Loucy (cell line): Measurements from ENCODE around the gene DUS3L.

Source experiments
- H2AFZ ChIP-seq: fragments of 200-600 bp; sonication (generic); 2 replicates; pipeline ENCODE4 v1.6.0; 2016; ENCODE audit warnings: antibody characterized with exemption, mild to moderate bottlenecking, low read length, moderate library complexity
- H3F3A ChIP-seq: fragments of 200-600 bp; 2 replicates; pipeline ENCODE4 v1.6.0; 2016; ENCODE audit warnings: antibody characterized with exemption, low read depth, mild to moderate bottlenecking
- H3K27me3 ChIP-seq: fragments of 200-600 bp; sonication (generic); 2 replicates; pipeline ENCODE4 v1.6.1; 2014; ENCODE audit warnings: low read length, mild to moderate bottlenecking; ENCODE audit not compliant: insufficient read depth, poor library complexity, severe bottlenecking
- H3K36me3 ChIP-seq: fragments of 200-600 bp; sonication (generic); 2 replicates; pipeline ENCODE4 v1.6.1; 2016; ENCODE audit warnings: low read length; ENCODE audit not compliant: insufficient read depth
- H3K4me1 ChIP-seq: fragments of 200-600 bp; sonication (generic); 2 replicates; pipeline ENCODE4 v1.5.1; 2014; ENCODE audit warnings: low read length, mild to moderate bottlenecking; ENCODE audit not compliant: insufficient read depth, poor library complexity, severe bottlenecking
- H3K4me2 ChIP-seq: fragments of 200-600 bp; sonication (generic); 2 replicates; pipeline ENCODE4 v1.6.0; 2014; ENCODE audit warnings: antibody characterized with exemption, low read length, low read depth, mild to moderate bottlenecking; ENCODE audit not compliant: poor library complexity, severe bottlenecking
- H3K4me3 ChIP-seq: fragments of 200-600 bp; sonication (generic); 2 replicates; pipeline ENCODE4 v1.5.1; 2014; ENCODE audit warnings: low read length, mild to moderate bottlenecking, mixed read lengths; ENCODE audit not compliant: poor library complexity, severe bottlenecking
- H3K79me2 ChIP-seq: fragments of 200-600 bp; sonication (generic); 2 replicates; pipeline ENCODE4 v1.6.1; 2014; ENCODE audit warnings: low read length; ENCODE audit not compliant: insufficient read depth
- H3K9ac ChIP-seq: fragments of 200-600 bp; sonication (generic); 2 replicates; pipeline ENCODE4 v1.6.0; 2014; ENCODE audit warnings: mild to moderate bottlenecking, low read depth, low read length, moderate library complexity; ENCODE audit not compliant: poor library complexity, severe bottlenecking
- H3K9me2 ChIP-seq: fragments of 200-600 bp; sonication (generic); replicated peaks from 2 replicates; pipeline ENCODE4 v1.6.1; 2016; ENCODE audit warnings: low read depth, low read length, mixed read lengths
- H3K9me3 ChIP-seq: fragments of 200-600 bp; sonication (generic); 2 replicates; pipeline ENCODE4 v1.6.1; 2014; ENCODE audit warnings: mild to moderate bottlenecking, antibody characterized with exemption, low read length, low read depth; ENCODE audit not compliant: insufficient read depth
- H4K20me1 ChIP-seq: fragments of 200-600 bp; sonication (generic); 2 replicates; pipeline ENCODE4 v1.6.0; 2014; ENCODE audit warnings: antibody characterized with exemption, low read length, mild to moderate bottlenecking; ENCODE audit not compliant: insufficient read depth, poor library complexity, severe bottlenecking
- EZH2phosphoT487 ChIP-seq: fragments of 200-600 bp; IDR thresholded peaks from 2 replicates; pipeline ENCODE4 v1.6.1; 2018; ENCODE audit warnings: antibody characterized with exemption, mild to moderate bottlenecking, moderate library complexity, borderline replicate concordance
- TF ChIP-seq, protein P1 (sequence below): fragments of 200-600 bp; sonication (generic); conservative IDR thresholded peaks from 2 replicates; pipeline ENCODE4 v1.5.1; 2014; ENCODE audit warnings: mild to moderate bottlenecking, antibody characterized with exemption, low read length

Gene DUS3L

DNA sequence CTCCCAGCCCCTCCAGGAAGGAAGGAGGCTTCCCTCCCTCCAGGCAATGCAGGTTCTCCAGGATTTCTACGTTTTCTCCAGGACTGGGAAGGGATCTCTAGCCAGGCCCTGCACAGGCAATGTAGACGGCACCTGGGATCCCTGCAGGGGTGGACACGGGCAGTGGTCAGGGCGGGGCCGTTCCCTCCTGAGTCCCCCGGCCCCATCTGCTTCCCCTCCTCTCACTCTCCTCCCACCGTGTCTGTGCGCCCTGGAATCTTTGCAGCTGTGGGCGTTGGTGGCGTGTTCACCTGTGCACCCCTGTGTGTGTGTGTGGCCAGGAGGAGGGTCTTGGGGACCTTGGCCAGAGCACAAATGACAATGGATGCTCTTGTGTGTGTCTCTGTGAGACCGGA is 23.9 kb upstream of the DUS3L start:
- H4K20me1 ChIP-seq = no peaks in the 10 kb centered on the region
- no peaks in the 10 kb centered on the region for H3K4me1 ChIP-seq
- H3K36me3 ChIP-seq = no peaks in the 10 kb centered on the region
- H3K79me2 ChIP-seq = no peaks in the 10 kb centered on the region
- H2AFZ ChIP-seq = no peak overlapping the region
- H3K4me3 ChIP-seq = no peak overlapping the region
- H3K9me3 ChIP-seq = no peaks in the 10 kb centered on the region
- H3K4me2 ChIP-seq = no peak overlapping the region
- no peak for TF ChIP-seq EZH2phosphoT487
- TF ChIP-seq, protein P1, sequence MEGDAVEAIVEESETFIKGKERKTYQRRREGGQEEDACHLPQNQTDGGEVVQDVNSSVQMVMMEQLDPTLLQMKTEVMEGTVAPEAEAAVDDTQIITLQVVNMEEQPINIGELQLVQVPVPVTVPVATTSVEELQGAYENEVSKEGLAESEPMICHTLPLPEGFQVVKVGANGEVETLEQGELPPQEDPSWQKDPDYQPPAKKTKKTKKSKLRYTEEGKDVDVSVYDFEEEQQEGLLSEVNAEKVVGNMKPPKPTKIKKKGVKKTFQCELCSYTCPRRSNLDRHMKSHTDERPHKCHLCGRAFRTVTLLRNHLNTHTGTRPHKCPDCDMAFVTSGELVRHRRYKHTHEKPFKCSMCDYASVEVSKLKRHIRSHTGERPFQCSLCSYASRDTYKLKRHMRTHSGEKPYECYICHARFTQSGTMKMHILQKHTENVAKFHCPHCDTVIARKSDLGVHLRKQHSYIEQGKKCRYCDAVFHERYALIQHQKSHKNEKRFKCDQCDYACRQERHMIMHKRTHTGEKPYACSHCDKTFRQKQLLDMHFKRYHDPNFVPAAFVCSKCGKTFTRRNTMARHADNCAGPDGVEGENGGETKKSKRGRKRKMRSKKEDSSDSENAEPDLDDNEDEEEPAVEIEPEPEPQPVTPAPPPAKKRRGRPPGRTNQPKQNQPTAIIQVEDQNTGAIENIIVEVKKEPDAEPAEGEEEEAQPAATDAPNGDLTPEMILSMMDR = no peak
- no peaks in the 10 kb centered on the region for H3K27me3 ChIP-seq
- no peaks in the 10 kb centered on the region for H3K9me2 ChIP-seq
- no peaks in the 10 kb centered on the region for H3F3A ChIP-seq
- H3K9ac ChIP-seq = no peak overlapping the region

DNA sequence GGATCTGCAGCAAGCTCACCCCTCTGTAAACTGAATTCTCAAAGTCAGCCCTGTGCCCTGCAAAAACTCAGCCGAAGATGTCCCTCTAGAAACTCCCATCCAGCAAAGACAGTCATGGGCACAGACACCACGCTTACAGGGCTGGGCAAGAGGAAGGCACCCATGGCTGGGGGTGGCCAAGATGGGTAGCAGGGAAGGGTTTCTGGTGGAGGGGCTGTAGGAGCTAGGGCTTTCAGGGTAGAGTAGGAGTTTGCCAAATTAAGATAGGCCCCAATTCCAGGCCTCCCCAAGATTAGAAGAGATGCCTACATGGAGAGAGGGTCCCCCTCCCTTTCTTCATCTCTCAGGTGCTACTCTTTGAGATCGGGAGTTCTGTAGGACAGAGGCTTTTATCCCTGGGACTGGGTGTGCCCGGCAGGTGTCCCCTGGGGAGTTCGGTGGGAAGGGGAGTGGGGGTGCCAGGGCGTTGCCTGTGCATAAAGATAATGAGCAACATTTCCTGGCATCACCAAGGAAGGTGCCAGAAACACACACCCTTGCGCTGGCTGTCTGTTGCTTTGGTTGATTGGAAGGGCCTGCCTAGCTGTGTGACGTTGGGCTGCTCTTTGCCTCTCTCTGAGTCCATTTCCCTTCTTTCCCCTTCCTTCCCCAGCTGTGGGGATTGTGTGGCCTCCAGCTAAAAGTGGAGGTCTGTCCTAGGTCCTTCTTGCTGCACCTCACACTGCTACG is 23.3 kb upstream of the DUS3L start:
- Histone ChIP-seq H3K9ac (no peak overlapping the region), H4K20me1 (no peaks in the 10 kb centered on the region), H3K4me3 (no peak overlapping the region), H3K36me3 (no peaks in the 10 kb centered on the region), H3F3A (no peaks in the 10 kb centered on the region), H3K4me2 (no peak overlapping the region), H2AFZ (no peak overlapping the region), H3K27me3 (no peaks in the 10 kb centered on the region), H3K9me3 (no peaks in the 10 kb centered on the region), H3K4me1 (no peaks in the 10 kb centered on the region), H3K9me2 (no peaks in the 10 kb centered on the region), H3K79me2 (no peaks in the 10 kb centered on the region)
- TF ChIP-seq EZH2phosphoT487 = no peak
- TF ChIP-seq, protein P1 = no peak

DNA sequence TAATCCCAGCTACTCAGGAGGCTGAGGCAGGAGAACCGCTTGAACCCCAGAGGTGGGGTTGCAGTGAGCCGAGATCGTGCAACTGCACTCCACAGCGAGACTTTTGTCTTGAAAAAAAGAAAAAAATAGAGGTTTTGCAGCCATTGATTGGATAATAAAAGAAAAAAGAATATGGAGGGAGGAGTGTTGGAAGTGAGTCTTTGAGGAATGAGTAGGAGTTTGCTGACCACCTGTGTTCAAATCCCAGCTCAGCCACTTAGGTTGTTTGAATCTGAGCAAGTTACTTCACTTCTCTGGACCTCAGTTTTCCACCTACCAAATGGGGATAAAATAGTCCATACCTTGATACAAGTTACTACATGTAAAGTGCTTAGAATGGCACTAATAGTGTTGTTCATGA is 20.2 kb upstream of the DUS3L start:
- H4K20me1 ChIP-seq = no peaks in the 10 kb centered on the region
- no peaks in the 10 kb centered on the region for H3K4me1 ChIP-seq
- no peak overlapping the region for H3K4me2 ChIP-seq
- no peaks in the 10 kb centered on the region for H3K9me2 ChIP-seq
- no peak overlapping the region for H2AFZ ChIP-seq
- H3K9ac ChIP-seq = no peak overlapping the region
- no peaks in the 10 kb centered on the region for H3K27me3 ChIP-seq
- H3K4me3 ChIP-seq = no peak overlapping the region
- H3K36me3 ChIP-seq = no peaks in the 10 kb centered on the region
- no peaks in the 10 kb centered on the region for H3F3A ChIP-seq
- no peaks in the 10 kb centered on the region for H3K9me3 ChIP-seq
- H3K79me2 ChIP-seq = no peaks in the 10 kb centered on the region
- no peak for TF ChIP-seq EZH2phosphoT487
- TF ChIP-seq, protein P1 = no peak
